WTC11 (cell line): ENCODE measurements around the gene FRMD6.

ENCODE experiments used
- ATF3 ChIP-seq: sonication (generic); formaldehyde crosslinking; conservative IDR thresholded peaks from 2 replicates; pipeline ENCODE4 v1.8.1; 2022; ENCODE audit warnings: mild to moderate bottlenecking, missing genetic modification reagents
- FOXP4 ChIP-seq: sonication (generic); formaldehyde crosslinking; IDR thresholded peaks from 2 replicates; pipeline ENCODE4 v1.8.0; 2022; ENCODE audit warnings: mild to moderate bottlenecking, missing genetic modification reagents
- TEAD4 ChIP-seq: sonication (generic); formaldehyde crosslinking; IDR thresholded peaks from 2 replicates; pipeline ENCODE4 v1.8.0; 2022; ENCODE audit warnings: mild to moderate bottlenecking, missing genetic modification reagents
- USF2 ChIP-seq: sonication (generic); formaldehyde crosslinking; IDR thresholded peaks from 2 replicates; pipeline ENCODE4 v1.8.1; 2023; ENCODE audit warnings: mild to moderate bottlenecking, missing genetic modification reagents, moderate library complexity
- TF ChIP-seq, protein P1 (sequence below): fragments of 200-600 bp; IDR thresholded peaks from 2 replicates; pipeline ENCODE4 v1.8.0; 2022; ENCODE audit warnings: antibody characterized with exemption

- TF ChIP-seq, protein P1, sequence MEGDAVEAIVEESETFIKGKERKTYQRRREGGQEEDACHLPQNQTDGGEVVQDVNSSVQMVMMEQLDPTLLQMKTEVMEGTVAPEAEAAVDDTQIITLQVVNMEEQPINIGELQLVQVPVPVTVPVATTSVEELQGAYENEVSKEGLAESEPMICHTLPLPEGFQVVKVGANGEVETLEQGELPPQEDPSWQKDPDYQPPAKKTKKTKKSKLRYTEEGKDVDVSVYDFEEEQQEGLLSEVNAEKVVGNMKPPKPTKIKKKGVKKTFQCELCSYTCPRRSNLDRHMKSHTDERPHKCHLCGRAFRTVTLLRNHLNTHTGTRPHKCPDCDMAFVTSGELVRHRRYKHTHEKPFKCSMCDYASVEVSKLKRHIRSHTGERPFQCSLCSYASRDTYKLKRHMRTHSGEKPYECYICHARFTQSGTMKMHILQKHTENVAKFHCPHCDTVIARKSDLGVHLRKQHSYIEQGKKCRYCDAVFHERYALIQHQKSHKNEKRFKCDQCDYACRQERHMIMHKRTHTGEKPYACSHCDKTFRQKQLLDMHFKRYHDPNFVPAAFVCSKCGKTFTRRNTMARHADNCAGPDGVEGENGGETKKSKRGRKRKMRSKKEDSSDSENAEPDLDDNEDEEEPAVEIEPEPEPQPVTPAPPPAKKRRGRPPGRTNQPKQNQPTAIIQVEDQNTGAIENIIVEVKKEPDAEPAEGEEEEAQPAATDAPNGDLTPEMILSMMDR = no peak
- TF ChIP-seq FOXP4 (CRISPR knock-in tag) = no peak
- TF ChIP-seq TEAD4 (CRISPR knock-in tag) = no peak
- no peak for TF ChIP-seq USF2 (CRISPR knock-in tag)
- TF ChIP-seq ATF3 (CRISPR knock-in tag) = no peak
These were observed 41.8 kb upstream of the FRMD6 start for GRCh38 chr14:51609955-51610283.
